LNCaP clone FGC (cell line): ENCODE results near the gene TINCR.
A peak's percentile ranks its signal among the peaks of the same experiment; 100 is the strongest.

Experiments used
- DNase-seq: peaks from one replicate; pipeline ENCODE4 v3.0.0-alpha.2; 2011; ENCODE audit warnings: low read depth
- H3K4me3 ChIP-seq: 2 replicates; pipeline ENCODE4 v1.5.1; 2011; ENCODE audit warnings: mild to moderate bottlenecking, low read depth, low read length, control low read depth
- TF ChIP-seq, protein P1 (sequence below): IDR thresholded peaks from 2 replicates; pipeline ENCODE4 v1.5.1; 2012; ENCODE audit warnings: mild to moderate bottlenecking; ENCODE audit not compliant: control insufficient read depth, insufficient read depth; ENCODE audit errors: extremely low read depth

Gene TINCR

DNA sequence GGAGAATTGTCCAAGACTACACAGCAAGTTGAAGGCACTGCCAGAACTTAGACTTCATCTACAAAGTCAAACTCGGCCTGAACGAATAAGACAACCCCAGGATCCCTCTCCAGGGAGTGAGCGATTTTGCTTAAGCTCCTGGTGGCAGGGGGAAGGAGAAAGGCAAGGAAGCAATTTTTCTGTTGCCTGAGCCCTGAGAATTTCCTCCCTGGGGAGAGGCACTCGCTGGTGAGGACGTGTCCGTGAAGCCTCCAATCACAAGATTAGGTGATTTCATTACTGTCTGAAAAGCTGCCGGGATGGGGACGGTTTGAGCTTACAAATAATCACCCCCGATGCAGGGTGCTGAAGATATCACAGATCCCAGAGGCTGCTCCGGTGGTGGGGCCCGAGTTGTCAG lies 45.6 kb downstream of the TINCR start:
- no peak overlapping the region for H3K4me3 ChIP-seq
- no peak for DNase-seq
- TF ChIP-seq, protein P1, sequence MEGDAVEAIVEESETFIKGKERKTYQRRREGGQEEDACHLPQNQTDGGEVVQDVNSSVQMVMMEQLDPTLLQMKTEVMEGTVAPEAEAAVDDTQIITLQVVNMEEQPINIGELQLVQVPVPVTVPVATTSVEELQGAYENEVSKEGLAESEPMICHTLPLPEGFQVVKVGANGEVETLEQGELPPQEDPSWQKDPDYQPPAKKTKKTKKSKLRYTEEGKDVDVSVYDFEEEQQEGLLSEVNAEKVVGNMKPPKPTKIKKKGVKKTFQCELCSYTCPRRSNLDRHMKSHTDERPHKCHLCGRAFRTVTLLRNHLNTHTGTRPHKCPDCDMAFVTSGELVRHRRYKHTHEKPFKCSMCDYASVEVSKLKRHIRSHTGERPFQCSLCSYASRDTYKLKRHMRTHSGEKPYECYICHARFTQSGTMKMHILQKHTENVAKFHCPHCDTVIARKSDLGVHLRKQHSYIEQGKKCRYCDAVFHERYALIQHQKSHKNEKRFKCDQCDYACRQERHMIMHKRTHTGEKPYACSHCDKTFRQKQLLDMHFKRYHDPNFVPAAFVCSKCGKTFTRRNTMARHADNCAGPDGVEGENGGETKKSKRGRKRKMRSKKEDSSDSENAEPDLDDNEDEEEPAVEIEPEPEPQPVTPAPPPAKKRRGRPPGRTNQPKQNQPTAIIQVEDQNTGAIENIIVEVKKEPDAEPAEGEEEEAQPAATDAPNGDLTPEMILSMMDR: no peak

DNA sequence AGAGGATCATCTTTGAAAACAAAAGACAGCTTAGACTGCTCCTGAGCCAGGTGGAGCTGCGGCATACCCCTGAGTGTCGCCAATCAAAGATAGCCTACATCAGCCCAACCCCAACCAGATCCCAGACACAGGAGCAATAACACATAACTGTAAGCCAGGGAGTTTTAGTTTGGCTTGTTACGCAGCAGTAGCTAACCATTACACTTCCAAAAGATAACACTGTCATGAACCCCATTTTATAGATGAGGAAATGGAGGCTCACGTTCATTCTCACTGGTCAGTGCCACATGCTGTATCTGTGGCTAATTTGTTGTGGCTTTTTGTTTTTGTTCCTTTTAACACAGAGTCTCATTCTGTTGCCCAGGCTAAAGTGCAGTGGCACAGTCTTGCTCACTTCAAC lies 47.3 kb downstream of the TINCR start:
- TF ChIP-seq, protein P1: no peak
- no peak for DNase-seq
- no peak overlapping the region for H3K4me3 ChIP-seq

DNA sequence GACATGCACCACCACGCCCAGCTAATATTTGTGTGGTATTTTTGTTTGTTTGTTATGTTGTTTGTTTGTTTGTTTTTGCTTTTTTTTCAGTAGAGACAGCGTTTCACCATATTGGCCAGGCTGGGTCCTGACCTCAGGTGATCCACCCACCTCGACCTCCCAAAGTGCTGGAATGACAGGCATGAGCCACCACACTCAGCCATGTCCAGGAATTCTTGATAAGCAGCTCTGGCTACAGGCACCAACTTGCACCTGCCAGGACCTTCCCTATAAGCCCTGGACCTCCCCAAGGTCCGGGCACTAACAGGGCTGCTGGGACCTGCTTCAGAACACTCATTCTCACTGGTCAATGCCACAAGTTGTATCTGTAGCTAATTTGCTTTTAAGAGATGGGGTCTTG lies 48.7 kb downstream of the TINCR start:
- H3K4me3 ChIP-seq: no peak overlapping the region
- DNase-seq: no peak
- TF ChIP-seq, protein P1: no peak

DNA sequence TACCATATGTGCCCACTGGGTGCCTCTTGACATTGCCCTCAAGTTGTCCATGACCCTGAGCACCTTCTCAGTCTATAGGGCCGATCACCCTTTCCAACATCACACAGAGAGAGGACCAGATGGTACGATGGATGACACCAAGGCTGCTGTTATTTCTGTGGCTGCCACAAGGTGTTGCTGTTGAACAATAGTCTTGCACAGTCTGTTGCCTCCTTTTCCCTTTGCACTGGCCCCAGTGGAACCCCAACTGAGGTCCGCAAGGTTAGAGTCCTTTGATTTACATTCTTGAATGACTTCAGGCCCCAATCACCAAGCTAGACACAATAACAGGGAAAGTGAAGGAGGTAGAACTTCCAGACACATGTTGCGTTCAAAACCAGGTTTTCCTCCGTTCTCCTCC lies 52.0 kb downstream of the TINCR start:
- DNase-seq: no peak
- TF ChIP-seq, protein P1: 0 out of 2 replicates have a peak, but pooled peaks have one; percentile 11

DNA sequence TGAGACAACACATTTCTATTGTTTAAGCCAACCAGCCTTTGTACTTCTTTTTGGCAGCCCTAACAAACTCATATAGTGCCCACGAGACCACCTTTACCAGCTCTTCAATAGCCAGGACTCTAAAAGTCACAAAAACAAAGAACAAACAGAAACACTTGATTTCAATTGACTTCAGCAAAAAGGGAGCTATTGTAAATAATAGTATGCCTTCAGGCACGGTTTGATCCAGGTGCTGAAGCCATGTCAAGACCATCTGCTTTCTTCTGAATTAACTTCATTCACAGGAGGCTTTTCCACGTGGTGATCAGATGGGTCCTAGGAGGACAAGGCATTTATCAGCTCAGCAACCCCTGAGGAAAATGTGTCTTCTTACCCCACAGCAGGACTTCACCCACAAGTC lies 53.8 kb downstream of the TINCR start:
- DNase-seq: no peak
- TF ChIP-seq, protein P1: no peak
- H3K4me3 ChIP-seq: no peak overlapping the region

More for the DNA sequence above, 52.0 kb downstream of the TINCR start:
- H3K4me3 ChIP-seq: no peak overlapping the region

DNA sequence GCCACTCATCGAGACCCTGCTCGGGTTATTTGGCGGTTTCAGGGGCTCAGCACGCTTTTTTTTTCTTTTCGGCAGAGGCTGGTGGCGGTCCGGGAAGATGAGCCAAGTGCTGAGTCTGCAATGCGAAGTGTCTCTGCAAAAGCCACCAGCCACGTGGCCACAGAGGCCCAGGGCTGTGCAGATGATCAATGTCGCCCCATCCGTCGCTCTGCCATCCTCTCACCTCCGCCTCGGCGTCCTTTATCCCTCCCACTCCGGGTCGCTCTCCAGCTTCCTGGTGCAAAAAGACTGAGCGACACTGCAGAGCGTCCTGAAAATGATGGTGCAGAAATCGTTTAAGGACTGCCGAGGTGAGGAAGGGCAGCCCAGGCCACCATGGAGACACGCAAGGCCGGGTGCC lies 55.0 kb downstream of the TINCR start:
- DNase-seq: no peak
- TF ChIP-seq, protein P1: no peak
- no peak overlapping the region for H3K4me3 ChIP-seq
